AG04449 (cell line): Measurements from ENCODE around the gene VPS8.
A peak's percentile ranks its signal among the peaks of the same experiment; 100 is the strongest.

Experiments used
- CTCF ChIA-PET: fragments of 350-600 bp; formaldehyde crosslinking; extraction: SDS; loops from one replicate; lab custom pipeline; 2021; ENCODE audit warnings: antibody characterized with exemption; lab: Yijun Ruan, JAX
- POLR2A ChIA-PET: fragments of 400-600, 350-600 bp; formaldehyde crosslinking; extraction: SDS; loops from one replicate; lab custom pipeline; 2020; ENCODE audit warnings: antibody characterized with exemption, inconsistent platforms; lab: Yijun Ruan, JAX
- DNase-seq: peaks from one replicate; pipeline ENCODE4 v3.0.0-alpha.2; 2010; ENCODE audit warnings: low read depth, low spot score
- H3K4me3 ChIP-seq: 2 replicates; pipeline ENCODE4 v1.5.1; 2011; ENCODE audit warnings: low read depth, mild to moderate bottlenecking, control low read depth, low read length
- CTCF ChIP-seq: IDR thresholded peaks from one replicate; pipeline ENCODE4 v1.5.1; 2011; ENCODE audit warnings: mild to moderate bottlenecking, moderate library complexity, low read length, control low read depth, inconsistent platforms; ENCODE audit not compliant: insufficient read depth; ENCODE audit errors: missing control alignments

Gene VPS8, protein sequence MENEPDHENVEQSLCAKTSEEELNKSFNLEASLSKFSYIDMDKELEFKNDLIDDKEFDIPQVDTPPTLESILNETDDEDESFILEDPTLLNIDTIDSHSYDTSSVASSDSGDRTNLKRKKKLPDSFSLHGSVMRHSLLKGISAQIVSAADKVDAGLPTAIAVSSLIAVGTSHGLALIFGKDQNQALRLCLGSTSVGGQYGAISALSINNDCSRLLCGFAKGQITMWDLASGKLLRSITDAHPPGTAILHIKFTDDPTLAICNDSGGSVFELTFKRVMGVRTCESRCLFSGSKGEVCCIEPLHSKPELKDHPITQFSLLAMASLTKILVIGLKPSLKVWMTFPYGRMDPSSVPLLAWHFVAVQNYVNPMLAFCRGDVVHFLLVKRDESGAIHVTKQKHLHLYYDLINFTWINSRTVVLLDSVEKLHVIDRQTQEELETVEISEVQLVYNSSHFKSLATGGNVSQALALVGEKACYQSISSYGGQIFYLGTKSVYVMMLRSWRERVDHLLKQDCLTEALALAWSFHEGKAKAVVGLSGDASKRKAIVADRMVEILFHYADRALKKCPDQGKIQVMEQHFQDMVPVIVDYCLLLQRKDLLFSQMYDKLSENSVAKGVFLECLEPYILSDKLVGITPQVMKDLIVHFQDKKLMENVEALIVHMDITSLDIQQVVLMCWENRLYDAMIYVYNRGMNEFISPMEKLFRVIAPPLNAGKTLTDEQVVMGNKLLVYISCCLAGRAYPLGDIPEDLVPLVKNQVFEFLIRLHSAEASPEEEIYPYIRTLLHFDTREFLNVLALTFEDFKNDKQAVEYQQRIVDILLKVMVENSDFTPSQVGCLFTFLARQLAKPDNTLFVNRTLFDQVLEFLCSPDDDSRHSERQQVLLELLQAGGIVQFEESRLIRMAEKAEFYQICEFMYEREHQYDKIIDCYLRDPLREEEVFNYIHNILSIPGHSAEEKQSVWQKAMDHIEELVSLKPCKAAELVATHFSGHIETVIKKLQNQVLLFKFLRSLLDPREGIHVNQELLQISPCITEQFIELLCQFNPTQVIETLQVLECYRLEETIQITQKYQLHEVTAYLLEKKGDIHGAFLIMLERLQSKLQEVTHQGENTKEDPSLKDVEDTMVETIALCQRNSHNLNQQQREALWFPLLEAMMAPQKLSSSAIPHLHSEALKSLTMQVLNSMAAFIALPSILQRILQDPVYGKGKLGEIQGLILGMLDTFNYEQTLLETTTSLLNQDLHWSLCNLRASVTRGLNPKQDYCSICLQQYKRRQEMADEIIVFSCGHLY (N-terminal part only)

DNA sequence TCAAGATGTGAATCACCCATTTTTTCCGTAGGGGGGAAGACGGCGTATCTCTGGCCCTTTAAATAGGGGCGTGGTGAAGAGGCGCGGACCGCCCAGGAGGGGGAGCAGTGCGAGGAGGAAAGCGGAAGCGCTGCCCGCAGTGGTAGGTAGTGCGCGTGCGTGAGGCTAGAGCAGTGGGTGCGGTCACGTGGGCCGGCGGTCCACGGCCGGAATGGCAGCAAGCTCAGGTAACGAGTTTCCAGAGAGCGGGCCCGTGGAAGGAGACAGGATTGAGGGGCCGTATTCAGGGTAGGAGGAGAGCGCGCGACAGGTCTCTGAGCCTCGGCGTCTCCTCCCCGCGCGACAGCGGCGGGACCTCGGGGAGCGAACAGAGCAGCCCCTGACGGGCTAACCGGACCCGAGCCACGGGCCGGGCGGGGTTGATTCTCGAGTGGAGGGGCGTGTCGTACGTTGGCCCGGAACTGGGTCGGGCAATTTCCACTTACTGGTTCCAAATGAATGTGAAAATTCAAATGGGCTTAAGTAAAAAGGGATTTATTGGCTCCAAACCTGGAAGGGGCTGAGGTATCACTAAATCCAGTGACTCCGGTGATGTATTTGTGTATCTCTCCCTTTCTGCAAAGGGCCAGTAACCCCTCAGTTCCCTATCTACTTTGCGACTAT is at the start of gene VPS8:
TSS of gene VPS8 (plus strand) at position 168 of the 663 bp plus-strand sequence. CDS start 12,467 bp downstream, outside the sequence.
- ChIA-PET POLR2A (no interaction called here), CTCF (interaction anchor here (0.7 to 4.9 kb wide), 21 partner anchors 9 to 1926 kb away, joined by 3 to 70 read pairs (median 5); partner anchors contain the start of gene EPHB3)
- peak; percentile 80 for TF ChIP-seq CTCF
- peak; percentile 45 for DNase-seq
- H3K4me3 ChIP-seq, result peak within 1 kb of the TSS; percentile 91

GRCh38 chr3:184764191-184764590 is 47.8 kb upstream of the VPS8 start:
- CTCF ChIA-PET, result interaction anchor here (0.8 to 11.0 kb wide), 2 partner anchors 12 to 221 kb away, joined by 3 to 98 read pairs; no protein-coding TSS in a partner anchor
- POLR2A ChIA-PET, result no interaction called here
- no peak overlapping the region for H3K4me3 ChIP-seq
- DNase-seq, result no peak
- TF ChIP-seq CTCF, result no peak

- no peak overlapping the region for H3K4me3 ChIP-seq
- no peak for TF ChIP-seq CTCF
- CTCF ChIA-PET, result interaction anchor here (0.7 to 11.0 kb wide), 2 partner anchors 11 to 47 kb away, joined by 4 to 98 read pairs; partner anchors contain the start of gene VPS8
- DNase-seq, result no peak
- POLR2A ChIA-PET, result no interaction called here
These were observed 46.8 kb upstream of the VPS8 start for GRCh38 chr3:184765047-184765729.

DNA sequence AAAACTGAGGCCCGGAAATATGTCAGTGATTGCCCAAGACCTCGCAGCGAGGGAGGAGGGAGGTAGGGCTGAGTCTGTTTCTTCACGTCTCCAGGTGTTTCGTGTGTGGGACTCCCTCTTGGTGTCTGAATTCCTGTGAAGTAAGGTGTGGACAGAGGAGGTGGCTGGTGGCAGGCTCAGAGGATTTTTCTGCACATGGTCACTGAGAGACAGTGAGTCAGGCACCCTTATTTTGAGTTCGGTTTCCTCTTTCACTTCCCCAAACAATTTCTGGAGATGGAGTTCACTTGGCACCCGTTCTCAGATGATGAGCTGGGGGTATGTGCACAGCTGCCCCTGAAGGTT is 46.3 kb upstream of the VPS8 start:
- ChIA-PET CTCF (interaction anchor here (1.1 to 11.0 kb wide), 5 partner anchors 10 to 216 kb away, joined by 3 to 98 read pairs (median 5); no protein-coding TSS in a partner anchor), POLR2A (no interaction called here)
- H3K4me3 ChIP-seq, result no peak overlapping the region
- TF ChIP-seq CTCF, result no peak
- DNase-seq, result no peak
